PC-9 (cell line): ENCODE data around the gene PRKAG2. TPM values are rescaled to one million over a fixed set of nuclear protein-coding genes. Genes with fewer than 3 reads are reported as not detected.
"Not testable (repeated sequence)": the region's sequence is repeated elsewhere in the genome, so short reads cannot be mapped to it uniquely, and the experiment has no call there.

Source experiments
- BruUV-seq: library from RNA; stranded (reverse); fragments of 400-500 nt; replicated peaks from 2 replicates; lab custom pipeline; 2021; lab: Mats Ljungman, UMichigan
- CTCF ChIA-PET: fragments of 300-600 bp; sonication (Branson Sonifier 250); formaldehyde crosslinking; loops from one replicate; lab custom pipeline; 2022; ENCODE audit warnings: antibody characterized with exemption; lab: Charles Lee
- POLR2A ChIA-PET: fragments of 300-600 bp; sonication (Branson Sonifier 250); formaldehyde crosslinking; loops from one replicate; lab custom pipeline; 2022; ENCODE audit warnings: antibody characterized with exemption; ENCODE audit not compliant: unreplicated experiment; lab: Charles Lee
- DNase-seq, 2 experiments: peaks; one replicate each; pipeline versions ENCODE4 v3.0.0 to v3.0.0-alpha.2; 2015 to 2022; ENCODE audit warnings: mixed read lengths in 1 of 2
- H2AFZ ChIP-seq: fragments of 200-600 bp; sonication (generic); 2 replicates; pipeline ENCODE4 v1.8.1; 2017; ENCODE audit warnings: antibody characterized with exemption
- H3F3A ChIP-seq: fragments of 200-600 bp; sonication (generic); 2 replicates; pipeline ENCODE4 v1.8.1; 2017; ENCODE audit warnings: antibody characterized with exemption, mild to moderate bottlenecking, low read depth; ENCODE audit not compliant: insufficient read depth
- H3K27ac ChIP-seq: fragments of 200-600 bp; sonication (generic); 2 replicates; pipeline ENCODE4 v1.6.1; 2016; ENCODE audit warnings: mixed run types
- H3K27me3 ChIP-seq: fragments of 200-600 bp; sonication (generic); 2 replicates; pipeline ENCODE4 v1.6.1; 2016; ENCODE audit warnings: low read depth, mixed run types; ENCODE audit not compliant: insufficient read depth
- H3K36me3 ChIP-seq: fragments of 200-600 bp; sonication (generic); 2 replicates; pipeline ENCODE4 v1.6.1; 2016; ENCODE audit warnings: low read depth, mixed run types
- H3K4me1 ChIP-seq: fragments of 200-600 bp; sonication (generic); replicated peaks from 2 replicates; pipeline ENCODE4 v1.6.1; 2016; ENCODE audit warnings: mixed run types; ENCODE audit not compliant: insufficient read depth
- H3K4me2 ChIP-seq: fragments of 200-600 bp; sonication (generic); 2 replicates; pipeline ENCODE4 v1.6.1; 2017; ENCODE audit warnings: mixed run types
- H3K4me3 ChIP-seq: fragments of 200-600 bp; sonication (generic); 2 replicates; pipeline ENCODE4 v1.6.1; 2016; ENCODE audit warnings: mixed run types
- H3K79me2 ChIP-seq: fragments of 200-600 bp; sonication (generic); 2 replicates; pipeline ENCODE4 v1.6.1; 2017; ENCODE audit warnings: low read depth, mixed run types
- H3K9me2 ChIP-seq: fragments of 200-600 bp; sonication (generic); 2 replicates; pipeline ENCODE4 v1.8.1; 2017; ENCODE audit warnings: mild to moderate bottlenecking; ENCODE audit not compliant: insufficient read depth
- H3K9me3 ChIP-seq: fragments of 200-600 bp; sonication (generic); 2 replicates; pipeline ENCODE4 v1.8.1; 2016; ENCODE audit warnings: low read depth; ENCODE audit not compliant: insufficient read depth
- H4K20me1 ChIP-seq: fragments of 200-600 bp; sonication (generic); 2 replicates; pipeline ENCODE4 v1.8.1; 2017; ENCODE audit not compliant: insufficient read depth
- CTCF ChIP-seq: fragments of 200-600 bp; sonication (generic); conservative IDR thresholded peaks from 2 replicates; pipeline ENCODE4 v1.6.1; 2017; ENCODE audit warnings: mixed run types, antibody characterized with exemption, mild to moderate bottlenecking, moderate library complexity
- EZH2 ChIP-seq: fragments of 200-600 bp; sonication (generic); IDR thresholded peaks from 2 replicates; pipeline ENCODE4 v1.8.0; 2017; ENCODE audit warnings: antibody characterized with exemption, low read depth
- intact Hi-C: fragments of 100-400 bp; cut with micrococcal nuclease; formaldehyde crosslinking; loops from one replicate; pipeline ENCODE4 v1.10.0; 2022; ENCODE audit not compliant: unreplicated experiment
- total RNA-seq: library from RNA; stranded (reverse); gene quantifications from 2 replicates; pipeline ENCODE4 v1.2.3, GENCODE V29; 2021

Gene PRKAG2
- total RNA-seq, 1 experiment from 2014 or later = 37.3 TPM

DNA sequence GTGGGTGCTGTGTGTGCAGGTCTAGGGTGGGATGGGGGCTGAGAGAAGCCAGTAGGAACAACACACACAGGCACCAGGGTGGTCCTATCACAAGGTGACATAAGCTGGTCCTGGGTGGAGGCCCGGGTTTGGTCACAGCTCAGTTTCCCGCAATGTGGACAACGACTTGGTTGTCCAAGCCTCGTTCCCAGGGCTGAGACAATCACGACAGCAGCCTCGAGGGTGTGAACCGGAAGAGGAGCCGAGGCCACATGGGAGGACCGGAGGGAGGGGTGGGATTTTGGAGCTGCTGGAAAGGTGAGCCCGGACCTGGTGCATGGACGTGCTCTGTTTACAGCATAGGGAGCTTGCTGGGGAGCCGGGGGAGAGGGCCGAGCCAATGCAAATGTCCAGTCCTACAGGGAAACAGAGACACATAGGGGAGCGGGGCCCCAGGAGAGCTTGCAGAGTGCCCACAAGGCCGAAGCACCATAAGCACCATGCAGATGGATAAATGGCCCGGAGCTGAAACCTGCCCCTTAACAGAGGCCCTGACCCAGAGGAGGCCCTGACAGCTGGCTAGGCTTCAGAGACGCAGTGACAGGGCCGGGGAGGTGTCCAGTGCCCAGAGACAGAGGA lies 92.8 kb downstream of the PRKAG2 start:
- CTCF ChIA-PET = interaction anchor here (0.6 to 0.8 kb wide), 3 partner anchors 33 to 433 kb away, joined by 3 to 5 read pairs (median 4); no protein-coding TSS in a partner anchor
- no peak overlapping the region for H3K27ac ChIP-seq
- TF ChIP-seq EZH2 = no peak
- TF ChIP-seq CTCF = no peak
- no peaks in the 10 kb centered on the region for H3K36me3 ChIP-seq
- DNase-seq = no peak
- H3F3A ChIP-seq = no peaks in the 10 kb centered on the region
- H3K27me3 ChIP-seq = peaks cover 15% of the 10 kb centered on the region; the same call in 1 of the 2 replicates
- no peaks in the 10 kb centered on the region for H3K9me3 ChIP-seq
- no peak overlapping the region for H3K4me3 ChIP-seq
- H3K4me2 ChIP-seq = no peak overlapping the region
- no peaks in the 10 kb centered on the region for H3K9me2 ChIP-seq
- H3K79me2 ChIP-seq = no peaks in the 10 kb centered on the region
- H3K4me1 ChIP-seq = peaks cover 5% of the 10 kb centered on the region; the same call in 1 of the 2 replicates
- no peak overlapping the region for H2AFZ ChIP-seq
- POLR2A ChIA-PET = no interaction called here
- H4K20me1 ChIP-seq = no peaks in the 10 kb centered on the region
- BruUV-seq = no TSS peak
- intact Hi-C loops = loop anchor here (1.0 to 10.0 kb wide), 7 partner anchors 67 to 1041 kb away; partner anchors contain the start of gene PRKAG2

DNA sequence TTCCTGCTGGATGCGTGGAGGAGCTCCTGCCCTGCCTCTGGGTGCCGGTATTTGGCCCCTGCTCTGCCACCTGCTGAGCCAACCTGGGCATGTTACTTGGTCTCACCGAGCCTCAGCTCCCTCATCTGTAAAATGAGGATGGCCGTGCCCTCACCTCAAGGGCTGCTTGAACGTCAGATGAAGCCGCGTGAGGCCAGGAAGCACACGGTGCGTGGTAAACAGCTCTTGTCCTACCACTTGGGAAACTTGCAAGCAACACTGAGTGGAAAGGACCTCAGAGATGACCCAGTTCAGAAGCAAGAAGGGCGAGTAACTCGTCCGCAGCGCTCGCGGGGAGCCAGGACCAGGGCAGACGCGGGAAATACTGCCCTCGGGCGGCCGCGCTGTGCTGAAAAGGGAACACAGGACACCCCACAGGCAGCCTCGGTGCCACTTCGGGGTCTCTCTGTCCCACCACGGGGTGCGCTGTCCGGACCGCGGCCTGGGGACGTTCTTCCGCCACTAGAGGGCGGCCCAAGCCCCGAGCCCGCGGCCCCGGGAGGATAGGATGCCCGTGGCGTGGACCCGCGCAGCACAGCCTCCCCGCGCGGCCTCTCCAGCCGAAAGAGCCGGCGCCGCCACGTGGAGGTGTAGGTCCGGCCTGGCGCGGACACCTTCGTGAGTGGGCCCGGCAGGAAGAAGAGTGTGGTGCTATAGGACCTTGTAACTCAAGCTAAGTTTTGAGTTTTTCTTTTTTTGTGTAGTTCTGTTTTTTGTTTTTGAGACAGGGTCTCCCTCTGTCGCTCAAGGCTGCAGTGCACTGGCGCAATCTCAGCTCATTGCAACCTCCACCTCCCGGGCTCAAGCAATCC lies 94.1 kb downstream of the PRKAG2 start:
- ChIA-PET POLR2A (no interaction called here), CTCF (interaction anchor here (0.5 to 1.9 kb wide), 12 partner anchors 8 to 931 kb away, joined by 3 to 14 read pairs (median 3); partner anchors contain the start of gene AOC1)
- Histone ChIP-seq H3K4me1 (peaks cover 5% of the 10 kb centered on the region; the same call in 1 of the 2 replicates), H3K79me2 (no peaks in the 10 kb centered on the region), H3K36me3 (no peaks in the 10 kb centered on the region), H3K27ac (no peak overlapping the region), H3K9me3 (peaks cover 3% of the 10 kb centered on the region; the same call in 1 of the 2 replicates), H3K9me2 (no peaks in the 10 kb centered on the region), H3K27me3 (peaks cover 11% of the 10 kb centered on the region; the same call in 1 of the 2 replicates), H3K4me3 (peak overlapping the region; percentile 49), H2AFZ (peak overlapping the region; percentile 71), H3K4me2 (peak overlapping the region; percentile 84), H4K20me1 (no peaks in the 10 kb centered on the region), H3F3A (no peaks in the 10 kb centered on the region)
- BruUV-seq = no TSS peak
- TF ChIP-seq CTCF (peak; percentile 95), EZH2 (no peak)
- intact Hi-C loops = loop anchor here (1.0 to 10.0 kb wide), 7 partner anchors 68 to 1042 kb away; partner anchors contain the start of gene PRKAG2
- DNase-seq = peak; percentile 65 to 81

DNA sequence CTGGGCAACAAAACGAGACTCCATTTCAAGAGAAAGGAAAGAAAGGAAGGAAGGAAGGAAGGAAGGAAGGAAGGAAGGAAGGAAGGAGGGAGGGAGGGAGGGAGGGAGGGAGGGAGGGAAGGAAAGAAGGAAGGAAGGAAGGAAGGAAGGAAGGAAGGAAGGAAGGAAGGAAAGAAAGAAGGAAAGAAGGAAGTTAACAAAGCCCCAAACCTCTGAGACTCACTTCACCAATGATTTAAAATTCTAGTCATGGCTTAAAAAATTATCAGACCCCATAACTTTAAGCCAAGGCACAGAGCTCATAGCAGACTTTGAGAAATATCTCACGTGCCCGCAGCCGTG lies 94.7 kb downstream of the PRKAG2 start:
- H3K36me3 ChIP-seq, H3K27me3 ChIP-seq, H3K9me2 ChIP-seq, BruUV-seq, H4K20me1 ChIP-seq, H3K79me2 ChIP-seq, H3K4me1 ChIP-seq, H3K9me3 ChIP-seq, DNase-seq, H3F3A ChIP-seq, H3K27ac ChIP-seq: not testable (repeated sequence)
- H3K4me2 ChIP-seq = peak overlapping the region; percentile 84
- intact Hi-C loops = loop anchor here (2.0 to 10.0 kb wide), 6 partner anchors 69 to 1043 kb away; partner anchors contain the start of gene PRKAG2
- ChIA-PET POLR2A (interaction anchor here (0.7 kb wide), 1 partner anchor 94 kb away, joined by 3 read pairs; no protein-coding TSS in a partner anchor), CTCF (interaction anchor here (0.5 to 1.9 kb wide), 8 partner anchors 22 to 930 kb away, joined by 3 to 14 read pairs (median 4); partner anchors contain the start of gene AOC1)
- peak overlapping the region; percentile 71; the same call in 1 of the 2 replicates for H2AFZ ChIP-seq
- H3K4me3 ChIP-seq = peak overlapping the region; percentile 49; the same call in 1 of the 2 replicates
